GM12801 (cell line): Measurements from ENCODE around the gene KDM6A.

Experiments
- TF ChIP-seq, protein P1 (sequence below): IDR thresholded peaks from one replicate; pipeline ENCODE4 v1.5.1; 2011; ENCODE audit warnings: control low read depth; ENCODE audit not compliant: insufficient read length; ENCODE audit errors: extremely low read depth

The KDM6A gene

DNA sequence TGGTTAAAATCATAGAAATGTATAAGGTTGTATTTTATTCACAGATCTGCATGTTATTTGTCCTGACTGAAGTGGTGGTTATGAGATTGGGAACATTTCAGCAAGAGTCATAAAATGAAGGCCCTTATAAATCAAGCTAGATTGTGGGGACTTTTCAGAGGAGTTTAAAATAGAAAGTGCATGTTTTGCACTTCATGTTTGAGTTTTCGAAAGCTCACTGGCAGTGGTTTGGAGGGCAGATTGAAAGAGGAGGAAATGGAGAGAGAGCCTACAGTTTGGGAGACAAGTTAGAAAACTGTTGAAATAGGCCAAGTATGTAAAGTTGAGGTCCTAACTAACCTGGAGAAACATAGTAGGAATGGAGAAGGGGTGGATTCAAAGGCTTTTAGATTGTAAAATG, 124.9 kb downstream of the KDM6A start:
- TF ChIP-seq, protein P1, sequence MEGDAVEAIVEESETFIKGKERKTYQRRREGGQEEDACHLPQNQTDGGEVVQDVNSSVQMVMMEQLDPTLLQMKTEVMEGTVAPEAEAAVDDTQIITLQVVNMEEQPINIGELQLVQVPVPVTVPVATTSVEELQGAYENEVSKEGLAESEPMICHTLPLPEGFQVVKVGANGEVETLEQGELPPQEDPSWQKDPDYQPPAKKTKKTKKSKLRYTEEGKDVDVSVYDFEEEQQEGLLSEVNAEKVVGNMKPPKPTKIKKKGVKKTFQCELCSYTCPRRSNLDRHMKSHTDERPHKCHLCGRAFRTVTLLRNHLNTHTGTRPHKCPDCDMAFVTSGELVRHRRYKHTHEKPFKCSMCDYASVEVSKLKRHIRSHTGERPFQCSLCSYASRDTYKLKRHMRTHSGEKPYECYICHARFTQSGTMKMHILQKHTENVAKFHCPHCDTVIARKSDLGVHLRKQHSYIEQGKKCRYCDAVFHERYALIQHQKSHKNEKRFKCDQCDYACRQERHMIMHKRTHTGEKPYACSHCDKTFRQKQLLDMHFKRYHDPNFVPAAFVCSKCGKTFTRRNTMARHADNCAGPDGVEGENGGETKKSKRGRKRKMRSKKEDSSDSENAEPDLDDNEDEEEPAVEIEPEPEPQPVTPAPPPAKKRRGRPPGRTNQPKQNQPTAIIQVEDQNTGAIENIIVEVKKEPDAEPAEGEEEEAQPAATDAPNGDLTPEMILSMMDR: no peak

- TF ChIP-seq, protein P1: no peak
Measured at GRCh38 chrX:45001048-45001447, 128.1 kb downstream of the KDM6A start.

GRCh38 chrX:45003085-45003484, 130.1 kb downstream of the KDM6A start:
- TF ChIP-seq, protein P1: no peak

DNA sequence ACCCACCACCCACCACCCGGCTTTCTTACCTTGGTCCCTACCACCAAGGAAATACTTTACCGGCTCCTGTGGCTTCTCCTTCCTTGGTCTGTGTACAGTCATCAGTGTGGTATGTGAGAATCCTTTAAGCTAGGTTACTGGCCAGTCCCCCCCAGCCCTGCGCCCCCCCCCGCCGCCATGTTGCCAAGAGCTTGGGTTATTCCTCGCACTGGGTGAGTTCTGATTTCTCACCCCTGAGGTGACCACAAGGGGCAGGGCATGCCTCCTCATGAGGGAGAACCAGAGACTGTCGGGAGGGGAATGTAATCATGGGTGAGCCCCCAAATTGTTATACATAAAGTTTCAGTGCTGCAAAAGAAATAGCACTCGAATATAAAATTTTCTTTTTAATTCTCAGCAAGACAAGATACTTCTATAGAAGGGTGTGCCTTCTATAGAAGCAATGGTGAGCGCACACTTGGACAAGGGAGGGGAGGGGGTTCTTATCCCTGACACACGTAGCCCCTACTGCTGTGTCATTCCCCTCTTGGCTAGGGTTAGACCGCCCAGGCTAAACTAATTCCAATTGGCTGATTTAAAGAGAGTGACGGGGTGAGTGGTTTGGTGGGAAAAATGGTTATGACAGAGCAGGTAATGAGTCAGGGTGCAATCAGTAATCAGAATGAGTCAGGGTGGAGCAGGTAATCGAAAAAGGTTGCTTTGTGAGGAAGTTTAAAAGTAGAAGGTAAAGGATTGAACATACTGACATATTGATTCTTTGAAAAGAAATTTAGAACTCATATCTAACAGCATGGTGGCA, 133.2 kb downstream of the KDM6A start:
- TF ChIP-seq, protein P1: no peak

GRCh38 chrX:45007598-45007997, 134.6 kb downstream of the KDM6A start:
- TF ChIP-seq, protein P1: no peak

DNA sequence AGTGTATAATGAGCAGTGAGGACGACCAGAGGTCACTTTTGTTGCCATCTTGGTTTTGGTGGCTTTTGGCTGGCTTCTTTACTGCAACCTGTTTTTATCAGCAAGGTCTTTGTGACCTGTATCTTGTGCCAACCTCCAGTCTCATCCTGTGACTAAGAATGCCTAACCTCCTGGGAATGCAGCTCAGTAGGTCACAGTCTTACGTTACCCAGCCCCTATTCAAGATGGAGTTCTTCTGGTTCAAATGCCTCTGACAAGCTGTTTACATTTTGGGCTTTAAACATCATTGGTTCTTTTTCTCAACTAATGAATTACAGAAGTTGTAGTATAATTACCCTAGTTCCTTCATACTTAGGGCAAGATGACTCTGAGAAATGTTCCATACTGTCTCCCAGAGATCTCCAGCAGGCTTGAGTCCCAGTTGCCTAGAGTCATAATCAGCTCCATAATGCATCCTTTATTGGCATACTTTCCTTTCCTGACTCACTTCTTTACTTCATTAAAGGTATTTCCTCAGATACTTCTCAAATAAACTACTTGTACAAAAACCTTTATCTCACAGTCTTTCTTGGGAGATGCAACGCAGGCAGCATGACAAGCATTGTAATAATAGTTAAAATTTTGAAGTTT, 136.5 kb downstream of the KDM6A start:
- TF ChIP-seq, protein P1: no peak

DNA sequence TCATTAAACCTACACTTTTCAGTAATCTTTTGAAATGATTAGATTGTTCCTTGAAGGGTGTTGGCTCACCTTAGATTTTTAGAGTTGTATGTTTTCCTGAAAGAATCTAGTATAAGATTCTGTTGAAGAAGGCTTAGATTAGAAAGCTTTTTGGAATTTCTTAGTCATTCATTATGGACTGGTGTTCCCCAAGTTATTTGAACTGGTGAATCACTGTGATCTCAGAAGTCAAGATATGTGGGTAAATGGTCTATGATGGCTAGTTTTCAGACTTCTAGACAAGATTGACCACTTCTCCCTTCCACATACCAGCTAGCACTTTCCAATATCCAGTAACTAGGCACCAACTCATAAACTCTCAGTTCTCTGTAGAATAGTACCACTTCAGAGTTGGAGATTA, 138.1 kb downstream of the KDM6A start:
- TF ChIP-seq, protein P1: no peak
